Esophagus muscularis mucosa (tissue), 4 donors: ENCODE data around the gene GPC5. TPM values are rescaled to one million over a fixed set of nuclear protein-coding genes. Genes with fewer than 3 reads are reported as not detected.

Experiments
- DNase-seq: peaks from one replicate; pipeline ENCODE4 v3.0.0-alpha.2; 2017; ENCODE audit errors: extremely low spot score
- H3K27ac ChIP-seq, 4 donors: fragments of 200-600 bp; sonication (generic); replicated peaks in 1 of 4; 1 replicate in 3 of 4; 2 replicates in 1 of 4; pipeline ENCODE4 v1.5.1; 2016 to 2019; ENCODE audit warnings: mild to moderate bottlenecking in 1 of 4
- H3K27me3 ChIP-seq, 4 donors: fragments of 200-600 bp; sonication (generic); one replicate each; pipeline versions ENCODE4 v1.5.1 to v1.6.0; 2016 to 2019
- H3K36me3 ChIP-seq, 4 donors: fragments of 200-600 bp; sonication (generic); one replicate each; pipeline ENCODE4 v1.5.1; 2016 to 2019
- H3K4me1 ChIP-seq, 4 donors: fragments of 200-600 bp; sonication (generic); one replicate each; pipeline ENCODE4 v1.5.1; 2016 to 2019
- H3K4me3 ChIP-seq, 4 donors: fragments of 200-600 bp; sonication (generic); 1 replicate in 2 of 4; 2 replicates in 2 of 4; pipeline ENCODE4 v1.5.1; 2016 to 2019; ENCODE audit warnings: mild to moderate bottlenecking in 4 of 4, moderate library complexity in 1 of 4
- H3K9me3 ChIP-seq, 4 donors: fragments of 200-600 bp; sonication (generic); 1 replicate in 3 of 4; 2 replicates in 1 of 4; pipeline ENCODE4 v1.5.1; 2016 to 2019
- EP300 ChIP-seq: sonication (generic); formaldehyde crosslinking; IDR thresholded peaks from one replicate; pipeline ENCODE4 v1.6.1; 2017; ENCODE audit warnings: antibody characterized with exemption
- POLR2A ChIP-seq: fragments of 450-650 bp; IDR thresholded peaks from one replicate; pipeline ENCODE4 v1.6.1; 2017; ENCODE audit warnings: antibody characterized with exemption, moderate library complexity, mild to moderate bottlenecking, low read depth
- POLR2AphosphoS5 ChIP-seq, 2 donors: sonication (generic); formaldehyde crosslinking; IDR thresholded peaks; one replicate each; pipeline ENCODE4 v1.6.1; 2017; ENCODE audit warnings: antibody characterized with exemption in 2 of 2
- WGBS: methylation state at CpG from one replicate; pipeline ENCODE4 v1.1.5; 2018; 5-methylcytosine and 5-hydroxymethylcytosine counted together
- intact Hi-C: fragments of 100-400 bp; cut with DNase I; formaldehyde crosslinking; loops from one replicate; pipeline ENCODE4 v1.15.1; 2023
- total RNA-seq, 4 donors: library from RNA; depleted of rRNA; stranded (reverse); fragments of >200 nt; gene quantifications; one replicate each; pipeline versions ENCODE4 v1.1.0 to v1.2.1, GENCODE V29; 2016
- TF ChIP-seq, protein P1 (sequence below), 3 experiments: fragments of 200-600 bp in 2 of 3; fragments of 450-650 bp in 1 of 3; sonication (generic) in 2 of 3; IDR thresholded peaks; one replicate each; pipeline ENCODE4 v1.5.1; 2017 to 2019; ENCODE audit warnings: antibody characterized with exemption in 3 of 3, mild to moderate bottlenecking in 2 of 3, moderate library complexity in 1 of 3

GPC5 gene
- total RNA-seq, 4 donors from 2014 or later = 0.13 to 0.42 (median 0.33) TPM; not detected in 1

DNA sequence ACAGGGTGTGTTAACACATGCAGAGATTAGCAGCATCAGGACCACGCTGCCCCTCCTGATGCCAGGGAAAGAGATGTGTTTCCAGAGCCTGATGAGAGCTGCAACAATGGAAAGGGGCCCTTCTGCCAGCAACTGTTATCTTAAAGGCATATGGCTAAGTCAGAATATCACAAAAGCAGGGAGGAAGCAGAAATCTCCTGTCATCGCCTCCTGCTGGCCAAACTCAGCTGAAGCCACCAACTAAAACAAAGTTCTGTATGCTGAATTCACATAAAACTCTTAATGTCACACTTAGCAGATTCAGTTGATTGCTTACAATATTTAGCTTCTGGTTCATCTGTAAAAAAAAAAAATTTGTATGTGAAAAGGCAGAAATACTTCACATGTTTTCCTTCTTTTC, 178.2 kb downstream of the GPC5 start:
- no peak for DNase-seq
- 73% methylated on average over 2 of the region's 2 CpGs for WGBS
- intact Hi-C loops = no loop called here
- H3K27ac ChIP-seq = no peak overlapping the region
- no peaks in the 10 kb centered on the region for H3K4me1 ChIP-seq
- H3K4me3 ChIP-seq = no peak overlapping the region
- H3K27me3 ChIP-seq = no peaks in the 10 kb centered on the region
- H3K9me3 ChIP-seq = no peaks in the 10 kb centered on the region
- H3K36me3 ChIP-seq = no peaks in the 10 kb centered on the region
- TF ChIP-seq POLR2AphosphoS5 (IDR thresholded peaks at IDR 0.05) = no peak
- no peak for TF ChIP-seq POLR2A
- TF ChIP-seq EP300 = no peak
- TF ChIP-seq, protein P1, sequence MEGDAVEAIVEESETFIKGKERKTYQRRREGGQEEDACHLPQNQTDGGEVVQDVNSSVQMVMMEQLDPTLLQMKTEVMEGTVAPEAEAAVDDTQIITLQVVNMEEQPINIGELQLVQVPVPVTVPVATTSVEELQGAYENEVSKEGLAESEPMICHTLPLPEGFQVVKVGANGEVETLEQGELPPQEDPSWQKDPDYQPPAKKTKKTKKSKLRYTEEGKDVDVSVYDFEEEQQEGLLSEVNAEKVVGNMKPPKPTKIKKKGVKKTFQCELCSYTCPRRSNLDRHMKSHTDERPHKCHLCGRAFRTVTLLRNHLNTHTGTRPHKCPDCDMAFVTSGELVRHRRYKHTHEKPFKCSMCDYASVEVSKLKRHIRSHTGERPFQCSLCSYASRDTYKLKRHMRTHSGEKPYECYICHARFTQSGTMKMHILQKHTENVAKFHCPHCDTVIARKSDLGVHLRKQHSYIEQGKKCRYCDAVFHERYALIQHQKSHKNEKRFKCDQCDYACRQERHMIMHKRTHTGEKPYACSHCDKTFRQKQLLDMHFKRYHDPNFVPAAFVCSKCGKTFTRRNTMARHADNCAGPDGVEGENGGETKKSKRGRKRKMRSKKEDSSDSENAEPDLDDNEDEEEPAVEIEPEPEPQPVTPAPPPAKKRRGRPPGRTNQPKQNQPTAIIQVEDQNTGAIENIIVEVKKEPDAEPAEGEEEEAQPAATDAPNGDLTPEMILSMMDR (IDR thresholded peaks at IDR 0.05) = no peak

DNA sequence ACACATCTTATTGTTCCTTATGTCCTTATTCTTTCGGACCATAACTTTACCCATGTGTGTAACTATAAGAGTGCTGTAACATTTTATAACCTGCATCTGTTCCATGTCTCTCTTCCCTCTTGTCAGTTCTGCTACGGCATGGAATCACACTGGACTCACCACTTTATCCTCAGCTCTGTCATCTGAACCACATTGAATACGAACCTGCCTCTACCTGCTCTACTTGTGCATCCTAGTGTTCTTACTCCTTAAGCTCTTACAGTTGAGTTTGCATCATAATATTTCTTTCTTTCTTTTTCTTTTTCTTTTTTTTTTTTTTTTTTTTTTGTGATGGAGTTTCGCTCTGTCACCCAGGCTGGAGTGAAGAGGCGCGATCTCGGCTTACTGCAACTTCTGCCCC, 180.9 kb downstream of the GPC5 start:
- no peak for DNase-seq
- Histone ChIP-seq H3K4me3 (no peak overlapping the region), H3K27ac (no peak overlapping the region), H3K9me3 (no peaks in the 10 kb centered on the region), H3K36me3 (no peaks in the 10 kb centered on the region), H3K4me1 (no peaks in the 10 kb centered on the region), H3K27me3 (no peaks in the 10 kb centered on the region)
- WGBS = 94% methylated on average over 7 of the region's 7 CpGs
- intact Hi-C loops = no loop called here
- TF ChIP-seq POLR2A = no peak
- TF ChIP-seq POLR2AphosphoS5 (IDR thresholded peaks at IDR 0.05) = no peak
- TF ChIP-seq EP300 = no peak
- TF ChIP-seq, protein P1 (IDR thresholded peaks at IDR 0.05) = no peak

- no peak for TF ChIP-seq POLR2A
- TF ChIP-seq, protein P1 (IDR thresholded peaks at IDR 0.05) = no peak
- TF ChIP-seq EP300 = no peak
- no peak for TF ChIP-seq POLR2AphosphoS5 (IDR thresholded peaks at IDR 0.05)
- no peaks in the 10 kb centered on the region for H3K27me3 ChIP-seq
- no peak for DNase-seq
- no peak overlapping the region for H3K4me3 ChIP-seq
- H3K36me3 ChIP-seq = no peaks in the 10 kb centered on the region
- H3K4me1 ChIP-seq = no peaks in the 10 kb centered on the region
- WGBS = 79% methylated on average over 2 of the region's 2 CpGs
- H3K9me3 ChIP-seq = no peaks in the 10 kb centered on the region
- H3K27ac ChIP-seq = no peak overlapping the region
- intact Hi-C loops = no loop called here
Measured at GRCh38 chr13:91580749-91581148, 182.3 kb downstream of the GPC5 start.

DNA sequence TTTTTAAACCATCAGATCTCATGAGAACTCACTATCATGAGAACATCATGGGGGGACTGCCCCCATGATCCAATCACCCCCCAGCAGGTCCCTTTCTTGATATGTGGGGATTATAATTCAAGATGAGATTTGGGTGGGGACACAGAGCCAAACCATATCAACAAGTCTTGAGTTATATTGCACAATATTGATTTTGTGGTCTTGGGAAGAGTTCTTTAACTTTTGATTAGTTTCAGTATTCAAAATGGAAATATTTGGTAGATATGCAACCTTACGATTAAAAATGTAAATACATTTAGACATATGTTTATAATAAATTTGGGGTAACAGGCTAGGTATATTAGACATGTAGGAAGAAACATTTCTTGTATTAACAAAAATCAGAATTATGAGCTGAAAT, 188.2 kb downstream of the GPC5 start:
- H3K27ac ChIP-seq = no peak overlapping the region
- no peaks in the 10 kb centered on the region for H3K27me3 ChIP-seq
- no peaks in the 10 kb centered on the region for H3K36me3 ChIP-seq
- 59% methylated on average over 1 of the region's 1 CpG for WGBS
- no peaks in the 10 kb centered on the region for H3K9me3 ChIP-seq
- no peak for TF ChIP-seq POLR2A
- no peak for TF ChIP-seq POLR2AphosphoS5 (IDR thresholded peaks at IDR 0.05)
- TF ChIP-seq, protein P1 (IDR thresholded peaks at IDR 0.05) = no peak
- no peak for TF ChIP-seq EP300
- H3K4me3 ChIP-seq = no peak overlapping the region
- intact Hi-C loops = no loop called here
- DNase-seq = no peak
- H3K4me1 ChIP-seq = no peaks in the 10 kb centered on the region

- intact Hi-C loops = no loop called here
- H3K27me3 ChIP-seq = no peaks in the 10 kb centered on the region
- H3K9me3 ChIP-seq = no peaks in the 10 kb centered on the region
- no peaks in the 10 kb centered on the region for H3K36me3 ChIP-seq
- H3K27ac ChIP-seq = no peak overlapping the region
- TF ChIP-seq EP300 (no peak), POLR2AphosphoS5 (IDR thresholded peaks at IDR 0.05) (no peak), POLR2A (no peak)
- TF ChIP-seq, protein P1 (IDR thresholded peaks at IDR 0.05) = no peak
- H3K4me3 ChIP-seq = no peak overlapping the region
- DNase-seq = no peak
- no peaks in the 10 kb centered on the region for H3K4me1 ChIP-seq
Measured at GRCh38 chr13:91588541-91588940, 190.1 kb downstream of the GPC5 start.
